ELF-1 (cell line): ENCODE data around the gene CARS2.
"Not testable (repeated sequence)": the region's sequence is repeated elsewhere in the genome, so short reads cannot be mapped to it uniquely, and the experiment has no call there.

Source experiments
- DNase-seq: peaks from one replicate; pipeline ENCODE4 v3.0.0-alpha.2; 2016; ENCODE audit warnings: low read depth, low spot score

CARS2 gene, protein sequence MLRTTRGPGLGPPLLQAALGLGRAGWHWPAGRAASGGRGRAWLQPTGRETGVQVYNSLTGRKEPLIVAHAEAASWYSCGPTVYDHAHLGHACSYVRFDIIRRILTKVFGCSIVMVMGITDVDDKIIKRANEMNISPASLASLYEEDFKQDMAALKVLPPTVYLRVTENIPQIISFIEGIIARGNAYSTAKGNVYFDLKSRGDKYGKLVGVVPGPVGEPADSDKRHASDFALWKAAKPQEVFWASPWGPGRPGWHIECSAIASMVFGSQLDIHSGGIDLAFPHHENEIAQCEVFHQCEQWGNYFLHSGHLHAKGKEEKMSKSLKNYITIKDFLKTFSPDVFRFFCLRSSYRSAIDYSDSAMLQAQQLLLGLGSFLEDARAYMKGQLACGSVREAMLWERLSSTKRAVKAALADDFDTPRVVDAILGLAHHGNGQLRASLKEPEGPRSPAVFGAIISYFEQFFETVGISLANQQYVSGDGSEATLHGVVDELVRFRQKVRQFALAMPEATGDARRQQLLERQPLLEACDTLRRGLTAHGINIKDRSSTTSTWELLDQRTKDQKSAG

DNA sequence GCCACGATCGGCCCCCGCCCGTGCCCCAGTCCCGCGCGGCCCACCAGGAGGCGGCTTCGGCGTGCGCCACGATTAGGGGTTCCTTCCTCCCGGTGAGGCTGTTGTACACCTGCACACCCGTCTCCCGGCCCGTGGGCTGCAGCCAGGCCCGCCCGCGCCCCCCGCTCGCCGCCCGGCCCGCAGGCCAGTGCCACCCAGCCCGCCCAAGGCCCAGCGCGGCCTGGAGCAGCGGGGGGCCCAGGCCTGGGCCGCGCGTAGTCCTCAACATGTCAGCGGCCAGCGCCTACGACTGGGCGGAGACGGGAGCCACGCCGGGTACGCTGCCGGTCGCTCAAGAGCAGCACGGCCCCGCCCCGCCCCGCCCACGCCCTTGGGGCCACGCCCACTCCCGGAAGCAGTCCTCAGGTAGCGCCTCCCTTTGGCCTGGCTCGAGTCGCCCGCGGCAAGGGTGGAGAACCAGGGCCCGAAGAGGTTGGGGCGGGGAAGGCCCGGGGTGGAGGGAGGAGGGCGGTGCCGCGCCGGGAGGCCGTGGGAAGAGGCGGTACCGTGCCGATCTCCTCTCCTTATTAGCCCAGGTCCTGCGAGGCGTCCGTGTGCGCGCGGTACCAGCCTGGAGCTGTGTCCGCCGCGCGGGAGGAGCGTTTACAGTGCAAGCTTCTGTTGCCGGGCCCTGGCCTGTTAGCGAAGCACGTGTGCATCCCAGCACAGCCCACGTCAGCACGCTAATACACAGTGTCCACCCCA, at the start of gene CARS2:
CARS2 (minus strand) TSS at position 291 of the 744 bp plus-strand sequence; CDS start at position 268, 23 bp downstream.
- peak; percentile 99 for DNase-seq

DNA sequence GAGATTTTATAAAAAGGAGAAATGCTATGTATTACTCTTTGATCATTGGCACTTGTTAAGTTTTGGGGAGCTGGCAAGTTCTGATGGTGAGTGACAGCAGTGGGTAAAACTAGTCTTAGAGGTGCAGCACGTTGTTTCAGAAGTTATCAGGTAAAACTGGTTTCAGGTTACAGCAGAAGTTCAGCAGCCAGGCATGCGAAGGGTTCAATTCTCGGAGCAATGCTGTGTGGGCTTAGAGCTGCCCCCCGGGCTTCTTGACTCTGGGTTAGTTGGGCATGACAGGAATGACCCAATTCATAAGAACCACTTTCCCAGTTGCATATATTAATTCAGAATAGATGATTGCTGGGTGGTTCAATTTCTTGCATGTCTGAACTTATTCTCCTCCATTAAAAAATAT, 42.4 kb upstream of the CARS2 start:
- no peak for DNase-seq

DNA sequence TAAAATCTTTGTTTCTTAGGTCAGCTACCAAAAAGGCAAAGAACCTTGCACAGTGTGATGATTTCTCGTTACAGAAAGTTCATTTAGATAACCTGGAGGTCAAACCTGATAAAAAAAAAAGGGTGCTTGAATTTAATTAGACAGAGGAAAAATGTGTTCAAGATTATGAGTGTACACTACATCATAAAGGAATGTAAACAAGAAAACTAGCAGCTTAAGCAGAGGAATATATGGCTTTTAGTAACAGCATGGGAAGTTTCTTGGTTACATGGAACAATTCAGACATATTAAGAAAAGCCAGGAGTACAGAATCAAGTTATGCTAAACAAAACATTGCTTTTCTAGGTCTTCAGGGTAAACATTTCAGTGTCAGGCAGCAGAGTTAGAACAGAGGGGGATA, 40.5 kb upstream of the CARS2 start:
- DNase-seq, result no peak

DNA sequence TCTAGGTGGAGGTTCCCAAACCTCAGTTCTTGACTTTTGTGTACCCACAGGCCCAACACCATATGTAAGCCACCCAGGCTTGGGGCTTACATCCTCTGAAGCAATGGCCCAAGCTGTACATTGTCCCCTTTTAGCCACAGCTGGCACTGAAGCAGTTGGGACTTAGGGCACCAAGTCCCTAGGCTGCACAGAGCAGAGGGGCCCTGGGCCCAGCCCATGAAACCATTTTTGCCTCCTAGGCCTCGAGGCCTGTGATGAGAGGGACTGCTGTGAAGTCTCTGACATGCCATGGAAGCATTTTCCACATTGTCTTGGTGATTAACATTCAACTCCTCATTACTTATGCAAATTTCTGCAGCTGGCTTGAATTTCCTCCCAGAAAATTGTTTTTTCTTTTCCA, 37.8 kb upstream of the CARS2 start:
- DNase-seq, result no peak

DNA sequence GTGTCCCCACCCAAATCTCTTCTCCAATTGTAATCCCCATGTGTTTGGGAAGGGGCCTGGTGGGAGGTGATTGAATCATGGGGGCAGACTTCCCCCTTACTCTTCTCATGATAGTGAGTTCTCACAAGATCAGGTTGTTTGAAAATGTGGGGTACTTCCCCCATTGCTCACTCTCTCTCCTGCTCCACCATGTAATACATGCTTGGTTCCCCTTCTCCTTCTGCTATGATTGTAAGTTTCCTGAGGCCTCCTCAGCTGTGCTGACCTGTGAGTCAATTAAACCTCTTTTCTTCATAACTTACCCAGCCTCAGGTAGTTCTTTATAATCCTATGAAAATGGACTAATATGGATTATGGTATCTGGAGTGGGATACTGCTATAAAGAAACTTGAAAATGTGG, 31.6 kb upstream of the CARS2 start:
- DNase-seq, result no peak

DNA sequence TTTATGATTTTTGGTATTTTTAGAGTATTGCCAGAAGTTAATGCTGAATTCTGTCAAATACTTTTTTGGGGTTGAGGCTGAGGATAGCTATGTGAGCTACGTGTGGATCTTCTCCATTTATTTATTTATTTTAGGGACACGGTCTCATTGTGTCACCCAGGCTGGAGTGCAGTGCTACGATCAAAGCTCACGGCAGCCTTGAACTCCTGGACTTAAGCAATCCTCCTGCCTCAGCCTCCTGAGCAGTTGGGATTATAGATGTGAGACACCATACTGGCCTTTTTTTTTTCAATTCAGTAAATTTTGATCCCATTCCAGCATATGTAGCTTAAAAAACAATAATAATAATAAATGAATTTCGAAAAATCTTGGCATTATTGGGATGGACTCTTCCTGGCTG, 28.6 kb upstream of the CARS2 start:
- DNase-seq, result no peak

DNA sequence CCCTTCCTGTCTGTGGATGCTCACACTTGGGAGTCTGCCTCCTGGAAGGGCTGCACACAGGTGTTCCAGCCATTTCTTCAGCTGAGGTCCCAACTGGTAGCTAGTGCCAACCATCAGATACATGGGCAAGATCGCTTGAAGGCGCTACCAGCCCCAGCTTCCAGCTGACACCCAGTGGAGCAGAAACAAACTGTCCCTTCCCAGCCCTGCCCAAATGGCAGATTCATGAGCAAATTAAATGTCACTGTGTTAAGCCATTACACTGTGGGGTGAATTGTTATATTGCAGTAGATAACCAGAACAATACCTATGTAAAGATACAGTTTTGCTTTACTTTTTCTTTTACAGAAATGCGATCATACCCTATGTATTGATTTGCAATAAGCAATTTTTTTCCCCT, 25.2 kb upstream of the CARS2 start:
- no peak for DNase-seq

DNA sequence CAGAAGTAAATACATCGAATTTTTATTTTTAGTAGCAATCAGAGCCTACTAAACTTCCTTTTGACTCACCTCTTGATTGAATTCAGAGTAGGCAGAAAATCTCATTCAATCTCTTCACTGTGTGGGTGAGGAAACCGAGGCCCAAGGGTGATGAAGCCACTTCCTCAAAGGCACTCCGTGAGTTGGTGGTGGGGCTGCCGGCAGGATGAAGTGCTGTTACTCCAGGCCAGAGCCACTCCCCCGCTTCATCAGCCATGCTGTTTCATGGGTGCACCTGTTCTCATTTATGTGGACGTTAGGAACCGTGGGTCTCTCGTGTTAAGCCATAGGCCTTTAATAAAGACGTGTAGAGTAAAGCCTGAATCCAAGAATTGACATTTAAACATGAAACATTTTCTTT, 20.8 kb upstream of the CARS2 start:
- DNase-seq, result no peak

DNA sequence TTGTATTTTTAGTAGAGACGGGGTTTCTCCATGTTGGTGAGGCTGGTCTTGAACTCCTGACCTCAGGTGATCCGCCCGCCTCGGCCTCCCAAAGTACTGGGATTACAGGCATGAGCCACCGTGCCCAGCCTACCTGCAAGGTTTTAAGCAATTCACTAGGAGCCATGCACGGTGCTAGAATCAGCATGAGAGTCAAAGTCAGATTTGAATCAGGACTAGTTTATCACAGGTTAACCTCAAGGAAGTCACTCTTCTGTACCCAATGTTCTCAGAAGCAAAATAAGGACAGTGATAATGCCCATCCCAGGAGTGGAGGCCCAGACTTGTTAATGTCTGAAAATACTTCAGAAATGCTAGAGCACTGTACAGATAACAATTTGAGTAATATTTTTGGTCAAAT, 20.2 kb upstream of the CARS2 start:
- DNase-seq, result not testable (repeated sequence)

DNA sequence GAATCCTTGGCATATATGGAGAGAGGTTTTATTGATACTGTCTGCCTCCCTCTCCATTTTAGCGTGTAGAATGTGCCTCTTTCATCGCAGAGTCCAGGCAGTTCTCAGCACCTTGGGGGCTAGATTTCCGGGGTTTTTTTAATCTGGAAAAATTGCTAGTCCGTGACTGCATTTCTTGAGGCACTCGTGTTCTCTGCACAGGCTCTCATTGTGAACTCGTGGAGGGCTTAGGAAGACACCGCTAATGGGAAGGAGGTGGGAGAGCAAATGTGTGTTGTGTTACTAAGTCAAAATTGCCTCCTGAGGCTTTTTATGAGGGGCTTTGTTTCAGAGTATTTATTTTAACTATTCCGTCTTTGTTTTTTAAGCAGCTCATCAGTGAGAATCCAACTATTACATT, 17.7 kb upstream of the CARS2 start:
- no peak for DNase-seq

DNA sequence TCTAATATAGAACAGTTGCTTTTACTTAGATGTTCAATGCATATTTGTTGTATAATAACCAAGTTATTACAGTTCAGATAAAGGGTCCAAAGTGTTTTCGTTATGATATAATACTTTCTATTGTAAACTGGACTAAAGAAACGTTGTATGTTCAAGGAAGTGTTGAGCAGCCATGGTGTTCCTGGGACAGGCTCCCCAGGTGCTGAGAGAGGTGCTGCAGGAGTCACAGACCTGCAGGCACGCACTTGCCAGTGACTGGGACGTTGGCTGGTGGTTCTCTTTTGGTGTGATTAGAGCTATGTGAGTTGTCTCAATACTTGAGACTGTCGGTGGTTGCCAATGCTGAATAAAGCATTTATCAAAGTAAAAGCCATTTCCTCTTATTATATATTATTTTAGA, 17.1 kb upstream of the CARS2 start:
- DNase-seq, result no peak

DNA sequence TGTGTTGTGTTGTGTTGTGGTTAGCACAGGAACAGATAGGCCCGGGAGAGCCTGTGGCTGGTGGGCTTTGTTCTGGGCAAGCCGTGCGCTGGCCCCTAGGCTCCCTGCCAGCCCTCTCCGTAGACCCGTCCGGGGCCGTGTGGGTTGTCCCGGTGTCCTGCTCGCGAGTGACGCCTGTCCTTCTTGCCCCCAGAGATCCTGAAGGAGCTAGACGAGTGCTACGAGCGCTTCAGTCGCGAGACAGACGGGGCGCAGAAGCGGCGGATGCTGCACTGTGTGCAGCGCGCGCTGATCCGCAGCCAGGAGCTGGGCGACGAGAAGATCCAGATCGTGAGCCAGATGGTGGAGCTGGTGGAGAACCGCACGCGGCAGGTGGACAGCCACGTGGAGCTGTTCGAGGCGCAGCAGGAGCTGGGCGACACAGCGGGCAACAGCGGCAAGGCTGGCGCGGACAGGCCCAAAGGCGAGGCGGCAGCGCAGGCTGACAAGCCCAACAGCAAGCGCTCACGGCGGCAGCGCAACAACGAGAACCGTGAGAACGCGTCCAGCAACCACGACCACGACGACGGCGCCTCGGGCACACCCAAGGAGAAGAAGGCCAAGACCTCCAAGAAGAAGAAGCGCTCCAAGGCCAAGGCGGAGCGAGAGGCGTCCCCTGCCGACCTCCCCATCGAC, 13.3 kb upstream of the CARS2 start:
- no peak for DNase-seq

DNA sequence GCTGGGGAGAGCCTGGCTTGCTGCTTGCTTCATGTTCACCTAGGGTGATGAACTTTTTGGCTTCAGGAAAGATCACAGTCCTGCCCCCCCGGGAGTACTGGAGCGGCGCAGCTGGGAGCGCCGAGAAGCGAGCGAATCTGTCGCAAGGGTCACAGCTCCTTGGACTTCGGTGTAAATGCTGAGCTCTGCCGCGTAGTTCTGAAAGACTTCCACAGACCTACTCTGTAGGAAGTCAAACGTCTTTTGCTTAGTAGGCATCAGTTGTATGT, 10.3 kb upstream of the CARS2 start:
- no peak for DNase-seq

DNA sequence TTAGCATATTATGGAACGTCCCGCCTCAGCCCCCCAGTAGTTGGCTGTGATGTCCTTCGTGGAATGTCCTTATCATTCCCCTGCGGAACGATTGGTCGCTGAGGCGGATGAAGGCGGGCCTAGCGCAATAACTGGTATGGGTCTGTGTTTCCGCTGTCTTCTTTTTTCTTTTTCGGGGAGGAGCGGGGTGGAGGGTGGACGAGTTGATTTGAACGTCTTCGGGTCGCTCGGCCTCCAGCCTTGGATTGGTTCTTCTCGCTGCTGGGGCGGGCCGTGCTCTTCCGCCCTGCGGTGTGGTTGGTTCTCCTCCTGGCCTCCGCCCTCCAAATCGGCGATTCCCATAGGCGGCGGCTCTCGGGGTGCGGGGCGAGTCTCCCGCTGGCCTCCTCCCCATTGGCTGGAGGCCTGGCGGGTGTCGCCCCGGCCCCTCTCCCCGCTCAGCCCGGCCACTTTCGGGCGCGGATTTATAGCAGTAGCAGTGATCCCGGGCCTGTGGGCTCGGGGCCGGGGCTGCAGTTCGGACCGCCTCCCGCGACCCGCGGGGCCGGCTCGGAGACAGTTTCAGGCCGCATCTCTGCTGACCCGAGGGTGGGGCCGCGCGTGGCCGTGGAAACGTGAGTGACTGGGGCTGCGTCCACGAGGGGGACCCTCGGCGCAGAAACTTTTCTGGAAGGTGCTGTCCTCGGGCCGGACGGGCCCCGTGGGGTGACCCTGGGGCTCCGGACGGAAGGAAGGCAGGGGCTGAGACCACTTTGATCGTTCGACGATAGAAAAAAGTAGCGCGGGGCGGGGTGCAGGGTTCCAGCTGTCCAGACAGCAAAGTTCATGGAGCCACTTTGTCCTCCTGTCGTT, 9.7 kb upstream of the CARS2 start:
- DNase-seq, result peak; percentile 100

DNA sequence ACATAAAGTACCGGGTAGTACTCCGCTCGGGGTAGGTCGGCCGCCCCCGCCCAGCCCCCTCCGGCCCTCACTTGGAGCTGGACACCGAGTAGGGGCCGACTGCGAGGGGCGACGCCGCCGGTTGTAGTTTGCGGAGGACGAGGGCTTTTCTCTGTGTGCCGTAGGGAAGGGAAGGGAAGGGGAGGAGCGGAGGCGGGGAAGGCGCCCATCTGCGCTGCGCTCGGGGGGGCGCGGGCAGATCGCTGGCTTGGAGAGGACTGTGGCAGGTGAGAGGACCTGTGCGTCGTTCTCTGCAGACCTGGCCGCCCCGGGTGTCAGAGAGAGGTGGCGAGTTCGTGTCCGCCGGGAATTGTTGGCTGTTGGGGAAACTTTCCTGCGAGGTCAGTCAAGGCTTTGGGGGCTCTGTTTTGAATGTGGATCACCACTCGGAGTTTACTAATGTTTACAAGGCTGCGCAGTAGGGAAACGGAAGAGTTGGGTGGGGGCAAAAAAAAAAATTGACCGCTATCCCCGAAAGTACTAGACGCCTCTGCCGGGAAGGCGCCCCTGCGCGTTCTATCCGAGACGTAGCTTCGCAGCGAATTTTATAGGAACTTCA, 9.0 kb upstream of the CARS2 start:
- DNase-seq, result no peak

DNA sequence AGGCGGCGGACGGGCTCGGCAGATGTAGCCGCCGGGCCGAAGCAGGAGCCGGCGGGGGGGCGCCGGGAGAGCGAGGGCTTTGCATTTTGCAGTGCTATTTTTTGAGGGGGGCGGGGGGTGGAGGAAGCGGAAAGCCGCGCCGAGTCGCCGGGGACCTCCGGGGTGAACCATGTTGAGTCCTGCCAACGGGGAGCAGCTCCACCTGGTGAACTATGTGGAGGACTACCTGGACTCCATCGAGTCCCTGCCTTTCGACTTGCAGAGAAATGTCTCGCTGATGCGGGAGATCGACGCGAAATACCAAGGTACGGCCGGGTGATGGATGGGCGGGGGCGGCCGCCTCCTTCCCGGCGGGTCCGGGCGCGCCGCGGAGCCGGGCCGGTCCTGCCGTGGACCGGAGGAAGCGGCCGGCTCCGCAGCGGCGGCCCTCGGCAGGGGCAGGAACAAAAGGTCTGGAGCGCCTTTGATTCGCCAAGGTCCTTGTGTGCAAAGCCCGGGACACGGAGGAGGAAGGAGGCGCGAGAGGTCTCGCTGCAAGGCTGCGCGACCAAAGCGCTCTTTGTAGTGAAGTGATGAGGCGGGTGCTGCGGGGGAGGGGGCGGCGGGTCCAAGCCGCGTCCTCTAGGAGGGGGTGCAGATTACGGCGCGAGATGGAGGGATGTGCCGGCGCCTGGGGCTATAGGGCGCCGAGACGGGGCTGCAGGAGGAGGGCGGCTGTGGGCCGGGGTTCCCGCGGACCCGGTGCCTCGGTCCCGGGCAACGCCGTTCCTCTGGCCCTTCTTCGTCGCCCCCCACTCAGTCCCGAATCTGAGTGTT, 8.3 kb upstream of the CARS2 start:
- DNase-seq, result peak; percentile 23

DNA sequence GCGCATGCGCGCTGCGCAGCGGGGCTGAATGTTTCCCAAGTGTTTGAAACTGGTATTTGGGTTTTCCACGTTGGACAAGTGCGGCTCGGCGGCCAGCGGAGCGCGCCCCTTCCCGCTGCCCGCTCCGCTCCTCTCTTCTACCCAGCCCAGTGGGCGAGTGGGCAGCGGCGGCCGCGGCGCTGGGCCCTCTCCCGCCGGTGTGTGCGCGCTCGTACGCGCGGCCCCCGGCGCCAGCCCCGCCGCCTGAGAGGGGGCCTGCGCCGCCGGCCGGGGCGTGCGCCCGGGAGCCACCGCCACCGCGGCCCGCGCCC, 7.7 kb upstream of the CARS2 start, which contains the start of gene ING1:
ING1 (plus strand) TSS at position 59 of the 311 bp plus-strand sequence. CDS start 450 bp downstream, outside the sequence.
- DNase-seq, result no peak

DNA sequence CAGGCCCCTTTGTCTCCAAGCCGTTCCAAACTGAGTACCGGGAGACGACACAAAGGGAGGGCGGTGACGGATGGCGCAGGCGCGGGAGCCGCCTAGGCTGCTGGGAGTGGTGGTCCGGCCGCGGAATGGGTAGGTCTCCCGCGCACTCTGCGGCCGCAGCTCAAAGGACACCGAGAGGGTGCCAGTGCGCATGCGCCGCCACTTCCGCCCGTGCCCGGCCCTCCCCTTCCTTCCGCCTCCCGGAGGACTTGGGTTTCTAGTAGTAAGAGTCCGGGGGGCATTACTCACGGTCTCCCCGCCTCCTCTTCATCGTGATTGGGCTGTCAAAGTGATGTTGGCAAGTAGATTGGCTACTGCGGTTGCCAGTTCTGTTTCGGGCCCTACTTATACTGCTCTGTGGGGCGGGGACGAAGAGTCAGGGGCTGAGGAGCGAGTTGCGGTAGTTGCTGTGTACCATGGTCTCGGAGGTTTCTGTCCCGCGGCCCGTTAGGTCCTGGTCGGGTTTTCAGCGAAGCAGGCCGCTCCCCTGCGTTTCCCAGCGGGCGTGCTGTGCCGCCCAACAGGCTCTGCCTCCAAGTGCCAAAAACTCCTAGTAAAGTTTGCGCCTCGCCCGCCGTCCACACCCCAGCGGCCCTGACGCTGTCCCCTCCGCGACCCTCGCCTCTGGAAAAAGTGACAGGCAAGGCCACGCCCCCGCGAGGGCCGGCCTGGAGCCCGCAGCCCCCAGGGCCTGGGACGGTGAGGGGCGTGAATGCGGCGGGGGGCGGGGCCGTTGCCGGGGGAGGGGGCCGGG, 7.1 kb upstream of the CARS2 start:
- peak; percentile 100 for DNase-seq

DNA sequence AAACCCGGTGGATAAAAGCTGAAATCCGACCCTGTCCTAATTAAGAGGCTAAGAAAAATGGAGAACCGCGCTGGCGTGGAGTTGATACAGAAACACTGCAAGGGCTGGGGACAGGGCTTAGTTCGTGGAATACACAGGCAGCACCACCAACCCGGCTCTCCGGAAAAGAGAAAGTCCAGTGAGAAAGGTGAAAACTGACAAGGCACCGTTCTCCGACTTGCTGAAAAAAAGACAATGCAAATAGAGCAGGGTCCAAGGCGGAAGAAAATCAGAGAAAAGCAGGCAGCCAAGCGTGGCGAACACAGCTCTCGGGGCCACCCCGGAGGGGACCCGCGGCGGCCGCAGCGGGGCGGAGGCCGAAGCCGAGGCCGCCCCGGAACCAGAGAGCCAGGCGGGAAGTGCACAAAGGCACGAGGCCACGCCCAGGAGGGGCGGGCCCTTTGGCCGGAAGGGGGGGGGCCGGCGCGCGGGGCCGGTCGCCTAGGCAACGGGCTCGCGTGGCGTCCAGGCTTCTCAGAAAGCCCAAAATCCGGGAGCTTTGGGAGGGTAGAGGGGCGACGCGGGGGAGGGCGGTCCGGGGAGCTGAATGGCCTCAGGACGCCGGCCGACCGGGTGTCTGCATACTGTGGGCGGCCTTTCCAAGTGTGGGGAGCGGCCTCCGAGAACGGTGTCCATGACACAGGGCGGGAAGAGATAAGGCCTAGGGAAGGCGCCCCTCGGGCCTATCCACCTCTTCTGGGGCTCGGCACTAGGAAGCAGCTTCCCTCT, 6.3 kb upstream of the CARS2 start:
- DNase-seq, result peak; percentile 92
